HEK293 (cell line): Measurements from ENCODE around the gene TTC6.

Source experiments
- CTCF ChIP-seq: fragments of 450-650 bp; formaldehyde crosslinking; IDR thresholded peaks from 2 replicates; pipeline ENCODE4 v1.5.1; 2016; ENCODE audit warnings: missing biosample characterization, missing genetic modification characterization
- PRDM4 ChIP-seq: fragments of 450-650 bp; formaldehyde crosslinking; IDR thresholded peaks from 2 replicates; pipeline ENCODE4 v1.5.1; 2017; ENCODE audit warnings: missing biosample characterization, missing genetic modification characterization
- ZBTB21 ChIP-seq: fragments of 450-650 bp; formaldehyde crosslinking; IDR thresholded peaks from 2 replicates; pipeline ENCODE4 v1.5.1; 2017; ENCODE audit warnings: missing biosample characterization, missing genetic modification characterization
- TF ChIP-seq, protein P1 (sequence below): fragments of 450-650 bp; formaldehyde crosslinking; IDR thresholded peaks from 2 replicates; pipeline ENCODE4 v1.5.1; 2016; ENCODE audit warnings: missing biosample characterization, missing genetic modification characterization

GRCh38 chr14:37591311-37591940, 4.0 kb upstream of the TTC6 start:
- no peak for TF ChIP-seq PRDM4 (tag by site-specific recombination)
- TF ChIP-seq, protein P1, sequence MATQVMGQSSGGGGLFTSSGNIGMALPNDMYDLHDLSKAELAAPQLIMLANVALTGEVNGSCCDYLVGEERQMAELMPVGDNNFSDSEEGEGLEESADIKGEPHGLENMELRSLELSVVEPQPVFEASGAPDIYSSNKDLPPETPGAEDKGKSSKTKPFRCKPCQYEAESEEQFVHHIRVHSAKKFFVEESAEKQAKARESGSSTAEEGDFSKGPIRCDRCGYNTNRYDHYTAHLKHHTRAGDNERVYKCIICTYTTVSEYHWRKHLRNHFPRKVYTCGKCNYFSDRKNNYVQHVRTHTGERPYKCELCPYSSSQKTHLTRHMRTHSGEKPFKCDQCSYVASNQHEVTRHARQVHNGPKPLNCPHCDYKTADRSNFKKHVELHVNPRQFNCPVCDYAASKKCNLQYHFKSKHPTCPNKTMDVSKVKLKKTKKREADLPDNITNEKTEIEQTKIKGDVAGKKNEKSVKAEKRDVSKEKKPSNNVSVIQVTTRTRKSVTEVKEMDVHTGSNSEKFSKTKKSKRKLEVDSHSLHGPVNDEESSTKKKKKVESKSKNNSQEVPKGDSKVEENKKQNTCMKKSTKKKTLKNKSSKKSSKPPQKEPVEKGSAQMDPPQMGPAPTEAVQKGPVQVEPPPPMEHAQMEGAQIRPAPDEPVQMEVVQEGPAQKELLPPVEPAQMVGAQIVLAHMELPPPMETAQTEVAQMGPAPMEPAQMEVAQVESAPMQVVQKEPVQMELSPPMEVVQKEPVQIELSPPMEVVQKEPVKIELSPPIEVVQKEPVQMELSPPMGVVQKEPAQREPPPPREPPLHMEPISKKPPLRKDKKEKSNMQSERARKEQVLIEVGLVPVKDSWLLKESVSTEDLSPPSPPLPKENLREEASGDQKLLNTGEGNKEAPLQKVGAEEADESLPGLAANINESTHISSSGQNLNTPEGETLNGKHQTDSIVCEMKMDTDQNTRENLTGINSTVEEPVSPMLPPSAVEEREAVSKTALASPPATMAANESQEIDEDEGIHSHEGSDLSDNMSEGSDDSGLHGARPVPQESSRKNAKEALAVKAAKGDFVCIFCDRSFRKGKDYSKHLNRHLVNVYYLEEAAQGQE (tag by site-specific recombination) = no peak
- TF ChIP-seq CTCF = peak; percentile 91
- TF ChIP-seq ZBTB21 (tag by site-specific recombination) = no peak
